NCI-H1092 treated with DMSO at 0.1 percent for 48 hours (cell line): ENCODE results near the gene GDF3.
"Not testable (repeated sequence)": the region's sequence is repeated elsewhere in the genome, so short reads cannot be mapped to it uniquely, and the experiment has no call there.

Source experiments
- DNase-seq: peaks from one replicate; lab custom pipeline; 2025; lab: John Stamatoyannopoulos, UW

GDF3 gene

GRCh38 chr12:7667125-7667524, 28.4 kb downstream of the GDF3 start:
- DNase-seq, result no peak

GRCh38 chr12:7666595-7666994, 29.0 kb downstream of the GDF3 start:
- no peak for DNase-seq

GRCh38 chr12:7661741-7662140, 33.8 kb downstream of the GDF3 start:
- no peak for DNase-seq

GRCh38 chr12:7656121-7656520, 39.5 kb downstream of the GDF3 start:
- DNase-seq, result no peak

GRCh38 chr12:7650091-7650490, 45.5 kb downstream of the GDF3 start:
- DNase-seq, result no peak

GRCh38 chr12:7647071-7647470, 48.5 kb downstream of the GDF3 start:
- no peak for DNase-seq

GRCh38 chr12:7646178-7646475, 49.4 kb downstream of the GDF3 start:
- DNase-seq, result no peak

GRCh38 chr12:7645395-7646177, 50.0 kb downstream of the GDF3 start:
- DNase-seq, result peak; percentile 10

GRCh38 chr12:7642876-7643309, 52.7 kb downstream of the GDF3 start:
- DNase-seq, result no peak

- no peak for DNase-seq
Observed at GRCh38 chr12:7642287-7642686, 53.3 kb downstream of the GDF3 start.

- not testable (repeated sequence) for DNase-seq
Observed at GRCh38 chr12:7640123-7640995, 55.2 kb downstream of the GDF3 start.
